ENCODE data around the gene BLOC1S6.

Gene BLOC1S6

GRCh38 chr15:45587095-45587862 is at the start of gene BLOC1S6:
Gene BLOC1S6 (plus strand): TSS chr15:45587379. CDS start chr15:45587444, 65 bp downstream.
- TF ChIP-seq CTCF (IDR thresholded peaks at IDR 0.05; ENCODE audit: low read depth, low read length): no peak
- in situ Hi-C loops (cut with HindIII; ENCODE audit: low sequenced_read_pairs): no loop called here
- peak within 1 kb of the TSS; percentile 96 for H3K4me3 ChIP-seq (ENCODE audit: low read depth, low read length)
- DNase-seq (ENCODE audit: low read depth, low spot score): peak; percentile 93

- no peak for DNase-seq (ENCODE audit: low read depth, low spot score)
- H3K4me3 ChIP-seq (ENCODE audit: low read depth, low read length): no peak overlapping the region
- TF ChIP-seq CTCF (IDR thresholded peaks at IDR 0.05; ENCODE audit: low read depth, low read length): no peak
- in situ Hi-C loops (cut with HindIII; ENCODE audit: low sequenced_read_pairs): no loop called here
Measured at GRCh38 chr15:45539680-45540079, 47.5 kb upstream of the BLOC1S6 start.

DNA sequence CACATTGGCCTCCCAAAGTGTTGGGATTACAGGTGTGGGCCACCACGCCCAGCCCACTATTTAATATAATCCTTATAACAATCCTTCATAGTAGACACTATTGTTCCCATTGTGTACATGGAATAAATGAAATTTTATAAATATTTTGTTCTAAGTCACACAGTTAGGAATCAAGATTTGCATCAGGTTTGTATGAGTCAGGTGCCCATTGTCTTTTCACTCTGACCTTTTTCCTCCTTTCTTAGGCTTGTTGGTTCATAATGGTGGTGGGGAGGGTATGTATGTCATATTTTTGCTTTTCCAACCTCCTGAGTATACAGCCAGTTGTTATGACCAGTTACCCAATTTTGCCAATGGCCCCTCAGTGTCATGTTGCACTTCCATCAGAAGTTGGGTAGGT is 46.6 kb upstream of the BLOC1S6 start:
- no peak for TF ChIP-seq CTCF (IDR thresholded peaks at IDR 0.05; ENCODE audit: low read depth, low read length)
- no peak overlapping the region for H3K4me3 ChIP-seq (ENCODE audit: low read depth, low read length)
- no peak for DNase-seq (ENCODE audit: low read depth, low spot score)
- in situ Hi-C loops (cut with HindIII; ENCODE audit: low sequenced_read_pairs): no loop called here

GRCh38 chr15:45543051-45543450 is 44.1 kb upstream of the BLOC1S6 start:
- DNase-seq (ENCODE audit: low read depth, low spot score): no peak
- in situ Hi-C loops (cut with HindIII; ENCODE audit: low sequenced_read_pairs): no loop called here
- no peak overlapping the region for H3K4me3 ChIP-seq (ENCODE audit: low read depth, low read length)
- no peak for TF ChIP-seq CTCF (IDR thresholded peaks at IDR 0.05; ENCODE audit: low read depth, low read length)

DNA sequence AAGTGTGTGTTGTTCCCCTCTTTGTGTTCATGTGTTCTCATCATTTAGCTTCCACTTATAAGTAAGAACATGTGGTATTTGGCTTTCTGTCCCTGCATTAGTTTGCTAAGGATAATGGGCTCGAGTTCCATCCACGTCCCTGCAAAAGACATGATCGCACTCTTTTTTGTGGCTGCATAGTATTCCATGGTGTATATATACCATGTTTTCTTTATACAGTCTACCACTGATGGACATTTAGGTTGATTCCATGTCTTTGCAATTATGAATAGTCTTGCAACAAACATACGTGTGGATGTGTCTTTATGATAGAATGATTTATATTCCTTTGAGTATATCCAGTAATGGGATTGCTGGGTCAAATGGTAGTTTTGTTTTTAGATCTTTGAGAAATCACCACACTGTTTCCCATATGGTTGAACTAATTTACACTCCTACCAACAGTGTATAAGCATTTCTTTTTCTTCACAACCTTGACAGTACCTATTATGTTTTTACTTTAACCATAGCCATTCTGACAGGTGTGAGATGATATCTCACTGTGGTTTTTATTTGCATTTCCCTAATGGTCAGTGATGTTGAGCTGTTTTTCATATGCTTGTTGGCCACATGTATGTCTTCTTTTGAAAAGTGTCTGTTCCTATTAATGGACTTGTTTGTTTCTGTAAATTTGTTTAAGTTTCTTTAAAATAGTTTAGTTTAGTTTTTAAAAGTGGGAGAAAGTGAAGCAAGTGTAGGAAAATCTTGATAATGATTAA is 42.7 kb upstream of the BLOC1S6 start:
- DNase-seq (ENCODE audit: low read depth, low spot score): no peak
- H3K4me3 ChIP-seq (ENCODE audit: low read depth, low read length): no peak overlapping the region
- in situ Hi-C loops (cut with HindIII; ENCODE audit: low sequenced_read_pairs): no loop called here
- no peak for TF ChIP-seq CTCF (IDR thresholded peaks at IDR 0.05; ENCODE audit: low read depth, low read length)

DNA sequence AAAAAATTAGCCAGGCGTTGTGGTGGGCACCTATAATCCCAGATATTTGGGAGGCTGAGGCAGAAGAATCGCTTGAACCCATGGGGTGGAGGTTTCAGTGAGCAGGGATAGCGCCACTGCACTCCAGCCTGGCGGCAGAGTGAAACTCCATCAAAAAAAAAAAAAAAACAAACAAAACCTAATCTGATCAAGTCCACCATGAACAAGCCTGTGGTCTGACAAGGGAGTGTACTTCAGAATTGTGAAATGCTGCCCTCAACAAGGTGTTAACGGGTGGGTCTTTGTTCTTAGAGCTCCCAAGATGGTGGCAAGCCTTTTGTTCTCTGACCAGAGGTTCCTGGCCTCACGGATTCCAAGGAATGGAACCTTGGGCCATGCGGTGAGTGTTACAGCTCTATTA is 40.4 kb upstream of the BLOC1S6 start:
- no peak for TF ChIP-seq CTCF (IDR thresholded peaks at IDR 0.05; ENCODE audit: low read depth, low read length)
- no peak overlapping the region for H3K4me3 ChIP-seq (ENCODE audit: low read depth, low read length)
- DNase-seq (ENCODE audit: low read depth, low spot score): no peak
- in situ Hi-C loops (cut with HindIII; ENCODE audit: low sequenced_read_pairs): no loop called here
